Measurements from ENCODE around the gene PLPP6.

PLPP6 gene

DNA sequence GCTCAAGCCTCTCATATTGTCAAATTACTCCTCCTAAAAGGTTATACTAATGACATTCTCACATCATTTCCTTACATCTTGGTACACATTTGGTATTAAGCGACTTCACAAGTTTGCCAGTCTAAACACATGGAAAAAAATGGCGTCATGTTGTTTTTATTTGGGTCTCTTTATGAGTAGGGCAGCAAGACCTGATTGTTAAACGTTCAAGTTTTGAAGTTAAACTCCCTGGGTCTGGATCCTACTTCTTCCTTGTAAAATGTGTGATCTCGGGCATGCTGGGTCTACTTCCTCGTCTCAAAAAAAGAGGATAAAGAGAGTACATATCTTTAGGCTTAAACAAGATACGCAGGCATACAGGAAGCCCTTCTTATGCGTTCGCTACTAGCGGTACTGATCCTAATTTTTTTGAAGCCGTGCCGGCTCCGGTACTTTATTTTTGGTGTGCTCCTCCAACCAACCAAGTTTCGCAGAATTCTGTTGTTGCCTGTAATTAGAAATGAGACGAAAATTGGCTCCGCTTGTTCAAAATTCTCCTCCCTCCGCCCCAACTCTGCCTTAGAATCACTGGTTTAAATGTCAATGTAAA, 16.7 kb downstream of the PLPP6 start:
- TF ChIP-seq, protein P1, sequence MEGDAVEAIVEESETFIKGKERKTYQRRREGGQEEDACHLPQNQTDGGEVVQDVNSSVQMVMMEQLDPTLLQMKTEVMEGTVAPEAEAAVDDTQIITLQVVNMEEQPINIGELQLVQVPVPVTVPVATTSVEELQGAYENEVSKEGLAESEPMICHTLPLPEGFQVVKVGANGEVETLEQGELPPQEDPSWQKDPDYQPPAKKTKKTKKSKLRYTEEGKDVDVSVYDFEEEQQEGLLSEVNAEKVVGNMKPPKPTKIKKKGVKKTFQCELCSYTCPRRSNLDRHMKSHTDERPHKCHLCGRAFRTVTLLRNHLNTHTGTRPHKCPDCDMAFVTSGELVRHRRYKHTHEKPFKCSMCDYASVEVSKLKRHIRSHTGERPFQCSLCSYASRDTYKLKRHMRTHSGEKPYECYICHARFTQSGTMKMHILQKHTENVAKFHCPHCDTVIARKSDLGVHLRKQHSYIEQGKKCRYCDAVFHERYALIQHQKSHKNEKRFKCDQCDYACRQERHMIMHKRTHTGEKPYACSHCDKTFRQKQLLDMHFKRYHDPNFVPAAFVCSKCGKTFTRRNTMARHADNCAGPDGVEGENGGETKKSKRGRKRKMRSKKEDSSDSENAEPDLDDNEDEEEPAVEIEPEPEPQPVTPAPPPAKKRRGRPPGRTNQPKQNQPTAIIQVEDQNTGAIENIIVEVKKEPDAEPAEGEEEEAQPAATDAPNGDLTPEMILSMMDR (IDR thresholded peaks at IDR 0.05; ENCODE audit: control insufficient read depth, insufficient read depth, low read depth, low read length, missing control alignments): no peak
- H3K4me3 ChIP-seq (ENCODE audit: control insufficient read depth, low read depth, low read length): peak overlapping the region; percentile 93
- no peak for DNase-seq (ENCODE audit: low read depth)

DNA sequence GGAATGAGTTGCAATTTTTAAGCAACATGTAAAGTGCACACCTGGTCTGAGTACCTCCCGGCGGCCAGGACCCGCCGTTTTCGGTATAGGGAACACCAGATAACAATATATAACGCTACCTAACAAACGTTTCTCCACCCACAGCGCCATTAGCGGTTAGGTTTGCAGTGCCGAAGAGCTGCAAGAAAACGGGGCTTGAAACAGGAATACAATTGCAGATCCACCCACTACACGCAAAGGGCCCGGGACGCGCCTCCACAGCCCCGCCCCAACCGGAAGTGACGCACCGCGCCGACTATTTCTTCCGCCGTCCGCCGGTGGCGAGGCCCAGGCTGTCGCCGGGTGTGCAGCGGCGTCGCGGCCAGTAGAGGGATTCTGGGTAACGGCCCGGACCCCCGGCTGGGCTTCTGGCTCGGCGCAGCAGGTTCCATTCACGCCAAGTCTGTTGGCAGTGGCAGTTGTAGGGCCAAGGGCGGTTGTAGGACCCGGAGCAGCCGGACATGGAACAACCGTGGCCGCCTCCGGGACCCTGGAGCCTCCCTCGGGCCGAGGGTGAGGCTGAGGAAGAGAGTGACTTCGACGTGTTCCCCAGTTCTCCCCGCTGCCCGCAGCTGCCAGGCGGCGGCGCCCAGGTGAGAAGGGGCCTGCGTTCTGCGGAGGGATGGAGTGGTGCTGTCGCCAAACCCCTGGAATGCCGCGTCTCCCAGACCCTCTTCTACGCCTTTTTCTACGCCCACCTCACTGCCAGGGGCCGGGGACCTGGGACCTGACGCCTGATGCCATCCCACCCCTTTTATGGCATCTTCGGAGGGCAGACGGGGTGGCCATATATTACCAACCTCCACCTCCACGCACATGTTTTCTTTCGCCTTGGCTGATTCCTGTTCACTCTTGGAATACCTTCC, 17.4 kb downstream of the PLPP6 start, which contains the start of gene CDC37L1:
Gene CDC37L1, plus strand, starts transcription at position 302 of the 905 bp plus-strand sequence. Its CDS starts 199 bp downstream, at position 501.
- peak within 1 kb of the TSS; percentile 93 for H3K4me3 ChIP-seq (ENCODE audit: control insufficient read depth, low read depth, low read length)
- DNase-seq (ENCODE audit: low read depth): peak; percentile 76
- TF ChIP-seq, protein P1 (IDR thresholded peaks at IDR 0.05; ENCODE audit: control insufficient read depth, insufficient read depth, low read depth, low read length, missing control alignments): peak; percentile 61

DNA sequence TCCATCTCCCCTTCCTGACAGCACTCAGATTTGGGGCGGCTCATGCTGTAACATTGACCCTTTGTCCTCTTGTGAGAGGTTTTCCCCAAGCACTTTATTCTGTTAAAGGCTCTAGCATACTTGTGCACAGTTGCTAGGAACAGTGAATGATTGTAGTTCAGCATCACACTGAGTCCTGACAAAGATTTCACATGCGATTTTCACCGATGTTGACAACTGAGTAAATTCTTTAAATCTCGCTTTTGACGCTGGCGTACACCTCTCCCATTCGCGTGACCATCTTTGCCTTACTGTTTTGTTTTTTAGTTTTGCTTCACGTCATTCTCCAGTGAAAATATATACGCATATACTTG, 18.1 kb downstream of the PLPP6 start:
- DNase-seq (ENCODE audit: low read depth): no peak

DNA sequence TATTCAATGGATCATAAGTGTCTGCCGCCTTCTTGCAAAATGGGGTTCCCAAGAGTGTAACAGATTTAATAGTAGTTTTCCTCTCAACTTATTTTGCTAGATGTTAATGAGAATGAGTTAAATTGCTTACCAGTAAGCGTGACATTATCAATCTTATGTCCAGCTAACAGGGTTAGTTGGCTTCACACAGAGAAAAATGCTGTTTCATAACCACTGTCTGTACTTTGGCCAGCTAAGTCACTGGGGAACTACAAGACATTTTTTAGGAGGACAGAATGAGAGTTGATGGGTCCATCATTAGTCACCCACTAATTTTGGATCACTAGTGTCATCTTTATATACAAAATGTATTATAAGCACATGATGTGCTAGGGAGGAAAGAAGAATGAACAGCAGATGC, 18.7 kb downstream of the PLPP6 start:
- H3K4me3 ChIP-seq (ENCODE audit: control insufficient read depth, low read depth, low read length): peak overlapping the region; percentile 93
- no peak for DNase-seq (ENCODE audit: low read depth)
- TF ChIP-seq, protein P1 (IDR thresholded peaks at IDR 0.05; ENCODE audit: control insufficient read depth, insufficient read depth, low read depth, low read length, missing control alignments): no peak

More for the DNA sequence above, 18.1 kb downstream of the PLPP6 start:
- TF ChIP-seq, protein P1 (IDR thresholded peaks at IDR 0.05; ENCODE audit: control insufficient read depth, insufficient read depth, low read depth, low read length, missing control alignments): no peak
- peak overlapping the region; percentile 93 for H3K4me3 ChIP-seq (ENCODE audit: control insufficient read depth, low read depth, low read length)

DNA sequence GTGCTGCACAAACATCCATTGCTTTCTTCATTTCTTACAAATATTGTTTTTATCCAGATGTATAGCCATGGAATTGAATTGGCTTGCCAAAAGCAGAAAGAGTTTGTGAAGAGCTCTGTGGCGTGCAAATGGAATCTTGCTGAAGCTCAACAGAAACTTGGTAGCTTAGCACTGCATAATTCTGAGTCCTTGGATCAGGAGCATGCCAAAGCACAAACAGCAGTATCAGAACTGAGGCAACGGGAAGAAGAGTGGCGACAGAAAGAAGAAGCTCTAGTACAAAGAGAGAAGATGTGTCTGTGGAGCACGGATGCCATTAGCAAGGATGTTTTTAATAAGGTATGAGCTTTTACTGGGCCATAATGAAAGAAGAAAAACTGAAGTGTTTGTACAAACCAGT, 22.7 kb downstream of the PLPP6 start:
- no peak for DNase-seq (ENCODE audit: low read depth)
- H3K4me3 ChIP-seq (ENCODE audit: control insufficient read depth, low read depth, low read length): no peak overlapping the region
- TF ChIP-seq, protein P1 (IDR thresholded peaks at IDR 0.05; ENCODE audit: control insufficient read depth, insufficient read depth, low read depth, low read length, missing control alignments): no peak

DNA sequence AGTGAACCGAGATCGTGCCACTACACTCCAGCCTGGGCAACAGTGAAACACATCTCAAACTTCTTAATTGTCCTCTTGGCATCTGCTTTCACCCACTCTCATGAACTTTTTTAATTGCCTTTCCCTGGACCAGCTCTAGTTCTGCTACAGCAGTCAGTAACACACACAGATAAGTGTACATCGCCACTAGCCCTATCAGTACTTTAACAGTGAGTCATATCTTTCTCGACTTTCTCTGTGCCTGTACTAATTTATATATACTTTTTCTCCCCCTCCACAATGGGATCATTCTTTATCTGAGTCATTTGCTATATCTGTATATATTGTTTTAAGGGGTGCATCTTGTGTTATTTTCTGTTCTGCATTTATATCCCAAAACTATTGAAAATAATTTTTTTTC, 24.0 kb downstream of the PLPP6 start:
- TF ChIP-seq, protein P1 (IDR thresholded peaks at IDR 0.05; ENCODE audit: control insufficient read depth, insufficient read depth, low read depth, low read length, missing control alignments): no peak
- H3K4me3 ChIP-seq (ENCODE audit: control insufficient read depth, low read depth, low read length): no peak overlapping the region
- DNase-seq (ENCODE audit: low read depth): no peak
